ENCODE results near the gene CCDC85C. TPM values are rescaled to one million over a fixed set of nuclear protein-coding genes. Genes with fewer than 3 reads are reported as not detected.
A peak's percentile ranks its signal among the peaks of the same experiment; 100 is the strongest.

The CCDC85C gene
- total RNA-seq, 1 experiment from 2014 or later: 42.3 TPM

DNA sequence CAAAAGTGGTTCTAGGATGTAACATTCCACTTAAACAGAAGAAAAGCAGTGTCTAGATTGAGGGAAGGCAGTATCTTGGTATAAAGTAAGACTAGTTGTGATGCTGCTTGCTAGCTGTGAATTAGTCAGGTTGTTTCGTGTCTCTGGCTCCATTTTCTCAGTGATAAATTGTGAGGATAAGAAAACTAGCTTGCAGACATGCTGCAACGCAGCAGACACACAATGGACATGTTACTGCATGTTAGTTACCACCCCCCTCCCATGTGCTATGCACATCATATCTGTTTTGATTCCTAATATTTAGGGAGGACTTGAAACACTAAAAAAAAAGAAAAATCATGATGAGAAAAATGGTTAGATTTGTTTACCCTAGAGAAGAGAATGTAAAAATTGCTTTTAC, 119.9 kb downstream of the CCDC85C start:
- Histone ChIP-seq H3K9me2 (ENCODE audit: insufficient read depth) (no peaks in the 10 kb centered on the region), H3K79me2 (ENCODE audit: insufficient read depth, low read length) (peaks cover 90% of the 10 kb centered on the region), H3K4me2 (ENCODE audit: low read length) (no peak overlapping the region), H2AFZ (ENCODE audit: low read depth, low read length, poor library complexity, severe bottlenecking) (no peak overlapping the region), H3K36me3 (ENCODE audit: control insufficient read depth in 1 of 2, insufficient read depth in 2 of 2, low read length in 2 of 2) (no peaks in the 10 kb centered on the region), H3K4me1 (ENCODE audit: control insufficient read depth in 1 of 2, insufficient read depth in 2 of 2, low read length in 2 of 2) (peaks cover 9 to 14% of the 10 kb centered on the region in 2 experiments; a peak in 3 of 4 replicates), H3K4me3 (replicated peaks in 1 of 2; ENCODE audit: low read depth in 1 of 2, low read length in 2 of 2) (no peak overlapping the region), H4K20me1 (ENCODE audit: insufficient read depth) (peaks cover 29% of the 10 kb centered on the region; the same call in 1 of the 2 replicates), H3K27ac (ENCODE audit: low read depth, low read length) (no peak overlapping the region), H3K27me3 (ENCODE audit: insufficient read depth, low read length) (no peaks in the 10 kb centered on the region), H3K9me3 (ENCODE audit: control insufficient read depth in 1 of 2, insufficient read depth in 1 of 2, low read depth in 1 of 2, low read length in 2 of 2) (no peaks in the 10 kb centered on the region), H3K9ac (ENCODE audit: low read length) (no peak overlapping the region)
- POLR2A ChIA-PET: no interaction called here
- CTCF ChIA-PET: no interaction called here
- RAD21 ChIA-PET (ENCODE audit: low non-redundant PET in 1 of 2, low total read pairs in 2 of 2, uncharacterized antibody in 2 of 2, unreplicated experiment in 2 of 2): no interaction called here
- no peak for TF ChIP-seq ELF1 (IDR thresholded peaks at IDR 0.05; ENCODE audit: borderline replicate concordance, low read depth)
- TF ChIP-seq YY1 (IDR thresholded peaks at IDR 0.05; ENCODE audit: extremely low read depth, insufficient replicate concordance, low read depth, low read length): no peak
- TF ChIP-seq, protein P1, sequence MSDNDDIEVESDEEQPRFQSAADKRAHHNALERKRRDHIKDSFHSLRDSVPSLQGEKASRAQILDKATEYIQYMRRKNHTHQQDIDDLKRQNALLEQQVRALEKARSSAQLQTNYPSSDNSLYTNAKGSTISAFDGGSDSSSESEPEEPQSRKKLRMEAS (IDR thresholded peaks at IDR 0.05): no peak
- no peak for TF ChIP-seq SP1 (IDR thresholded peaks at IDR 0.05; ENCODE audit: low read depth)
- TF ChIP-seq EGR1 (IDR thresholded peaks at IDR 0.05; ENCODE audit: low read depth): no peak
- TF ChIP-seq EZH2 (IDR thresholded peaks at IDR 0.05): no peak
- BruUV-seq (replicated peaks): no TSS peak
- DNase-seq (ENCODE audit: low read depth, low spot score) (no peak), ATAC-seq (no peak)
- intact Hi-C loops (cut with micrococcal nuclease): no loop called here

DNA sequence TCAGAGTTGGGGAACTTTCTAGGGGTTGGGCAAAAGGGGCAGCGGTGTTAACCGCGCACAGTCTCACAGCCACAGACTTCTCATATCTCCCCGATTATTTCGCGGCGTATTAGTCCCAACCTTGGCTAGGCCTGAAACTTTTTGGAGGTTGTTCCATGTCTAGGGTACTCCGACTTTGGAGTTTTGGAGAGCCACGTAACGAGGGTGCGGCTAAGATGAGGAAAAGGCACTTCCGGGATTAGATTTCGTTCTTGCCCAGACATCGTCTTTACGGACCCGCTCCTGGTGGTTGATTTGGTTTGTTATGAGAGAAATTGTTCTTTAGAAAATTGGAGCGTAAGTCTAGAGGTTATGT, 122.3 kb downstream of the CCDC85C start:
- Histone ChIP-seq H3K9ac (ENCODE audit: low read length) (peak overlapping the region; percentile 93), H3K4me2 (ENCODE audit: low read length) (peak overlapping the region; percentile 96), H3K9me3 (ENCODE audit: control insufficient read depth in 1 of 2, insufficient read depth in 1 of 2, low read depth in 1 of 2, low read length in 2 of 2) (no peaks in the 10 kb centered on the region), H3K27ac (ENCODE audit: low read depth, low read length) (peak overlapping the region; percentile 66), H3K4me1 (ENCODE audit: control insufficient read depth in 1 of 2, insufficient read depth in 2 of 2, low read length in 2 of 2) (peaks cover 10 to 18% of the 10 kb centered on the region in 2 experiments; a peak in 3 of 4 replicates), H3K79me2 (ENCODE audit: insufficient read depth, low read length) (peaks cover 90% of the 10 kb centered on the region), H3K36me3 (ENCODE audit: control insufficient read depth in 1 of 2, insufficient read depth in 2 of 2, low read length in 2 of 2) (no peaks in the 10 kb centered on the region), H2AFZ (ENCODE audit: low read depth, low read length, poor library complexity, severe bottlenecking) (no peak overlapping the region), H3K4me3 (replicated peaks in 1 of 2; ENCODE audit: low read depth in 1 of 2, low read length in 2 of 2) (peak overlapping the region; percentile 76 to 89), H3K9me2 (ENCODE audit: insufficient read depth) (no peaks in the 10 kb centered on the region), H4K20me1 (ENCODE audit: insufficient read depth) (peaks cover 23% of the 10 kb centered on the region; the same call in 1 of the 2 replicates), H3K27me3 (ENCODE audit: insufficient read depth, low read length) (no peaks in the 10 kb centered on the region)
- no peak for TF ChIP-seq ZNF274 (IDR thresholded peaks at IDR 0.05; ENCODE audit: low read depth, low read length)
- peak; percentile 57 for TF ChIP-seq ELF1 (IDR thresholded peaks at IDR 0.05; ENCODE audit: borderline replicate concordance, low read depth)
- BruUV-seq (replicated peaks): no TSS peak
- ChIA-PET POLR2A (interaction anchor here (1.0 to 1.2 kb wide), 3 partner anchors 10 to 119 kb away, joined by 3 to 5 read pairs (median 4); no protein-coding TSS in a partner anchor), CTCF (no interaction called here), RAD21 (ENCODE audit: low non-redundant PET in 1 of 2, low total read pairs in 2 of 2, uncharacterized antibody in 2 of 2, unreplicated experiment in 2 of 2) (no interaction called here)
- intact Hi-C loops (cut with micrococcal nuclease): loop anchor here (2.0 kb wide), 1 partner anchor 123 kb away; the partner anchor contains the start of gene CCDC85C
- DNase-seq (ENCODE audit: low read depth, low spot score) (no peak), ATAC-seq (no peak)

Data from HCT116 (cell line).